ENCODE measurements around the gene ZNF672. TPM values are rescaled to one million over a fixed set of nuclear protein-coding genes. Genes with fewer than 3 reads are reported as not detected.
"Not testable (repeated sequence)": the region's sequence is repeated elsewhere in the genome, so short reads cannot be mapped to it uniquely, and the experiment has no call there.

ZNF672 gene
- total RNA-seq, result 21.1 and 24.1 TPM in 2 replicates
- long read RNA-seq, partial matches to known transcripts, result 1 of 4 reads
- long read RNA-seq, other reads (novel, unspliced or antisense), result 1 of 4 reads

DNA sequence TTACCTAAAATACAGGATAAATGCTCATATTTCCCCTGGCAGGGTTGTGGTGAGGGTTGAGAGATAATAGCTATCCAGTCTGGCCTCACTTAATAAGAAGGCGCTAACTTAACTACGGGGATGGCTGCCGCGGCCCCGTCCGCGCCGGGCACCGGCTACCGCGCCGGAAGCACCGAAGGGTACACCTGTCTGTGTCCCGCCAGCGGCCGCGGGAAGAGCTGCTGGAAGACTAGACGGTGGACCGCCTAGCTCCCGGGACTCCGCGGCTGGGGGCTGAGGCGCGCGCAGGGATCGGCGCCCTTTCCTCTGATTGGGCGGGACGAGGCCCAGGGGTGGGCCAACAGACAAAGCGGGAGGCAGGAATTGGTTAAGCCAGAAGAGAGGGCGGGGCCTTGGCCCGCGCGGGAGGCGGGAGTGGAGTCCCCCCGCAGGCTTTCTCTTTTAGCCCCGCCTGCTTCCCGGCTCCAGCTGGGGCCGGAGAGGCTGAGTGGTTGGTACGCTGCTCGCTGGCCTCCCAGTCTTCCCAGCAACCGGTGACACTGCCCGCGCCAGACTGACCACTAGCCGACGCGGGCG, at the start of gene ZNF672:
Gene ZNF672, plus strand, starts transcription at position 444 of the 576 bp plus-strand sequence. CDS start 9,051 bp downstream, outside the sequence.
- peak; percentile 99 for DNase-seq (ENCODE audit: extremely low spot score, unreplicated experiment)
- Mint-ChIP-seq H3K4me1 (ENCODE audit: unreplicated experiment) (peaks cover 17% of the 10 kb centered on the region), H3K9me3 (ENCODE audit: unreplicated experiment) (no peaks in the 10 kb centered on the region), H3K27ac (ENCODE audit: unreplicated experiment) (peak within 1 kb of the TSS; percentile 98), H3K27me3 (ENCODE audit: unreplicated experiment) (no peaks in the 10 kb centered on the region), H3K4me3 (ENCODE audit: unreplicated experiment) (no peak within 1 kb of the TSS), H3K36me3 (ENCODE audit: unreplicated experiment) (no peaks in the 10 kb centered on the region)
- no peak for TF ChIP-seq CTCF (IDR thresholded peaks at IDR 0.05)

GRCh38 chr1:248788327-248788726, 49.7 kb upstream of the ZNF672 start:
- H3K9me3 Mint-ChIP-seq (ENCODE audit: unreplicated experiment), result peaks cover 3% of the 10 kb centered on the region
- no peak for TF ChIP-seq CTCF (IDR thresholded peaks at IDR 0.05)
- no peaks in the 10 kb centered on the region for H3K4me1 Mint-ChIP-seq (ENCODE audit: unreplicated experiment)
- DNase-seq (ENCODE audit: extremely low spot score, unreplicated experiment), result peak; percentile 51
- no peaks in the 10 kb centered on the region for H3K27me3 Mint-ChIP-seq (ENCODE audit: unreplicated experiment)
- H3K36me3 Mint-ChIP-seq (ENCODE audit: unreplicated experiment), result no peaks in the 10 kb centered on the region
- H3K27ac Mint-ChIP-seq (ENCODE audit: unreplicated experiment), result no peak overlapping the region
- H3K4me3 Mint-ChIP-seq (ENCODE audit: unreplicated experiment), result no peak overlapping the region

DNA sequence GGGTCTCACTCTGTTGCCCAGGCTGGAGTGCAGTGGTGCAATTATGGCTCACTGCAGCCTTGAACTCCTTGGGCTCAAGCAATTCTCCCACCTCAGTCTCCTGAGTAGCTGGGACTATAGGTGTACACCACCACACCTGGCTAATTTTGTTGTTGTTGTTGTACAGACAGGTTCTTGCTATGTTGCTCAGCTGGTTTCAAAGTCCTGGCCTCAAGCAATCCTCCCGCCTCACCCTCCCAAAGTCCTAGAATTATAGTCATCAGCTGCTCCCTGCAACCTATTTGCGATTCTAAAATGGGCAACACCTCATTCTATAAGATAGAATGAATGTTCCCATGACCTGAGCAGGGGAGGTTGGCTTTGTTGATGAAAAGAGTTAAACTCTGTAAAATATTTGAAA, 48.7 kb upstream of the ZNF672 start:
- H3K4me3 Mint-ChIP-seq (ENCODE audit: unreplicated experiment); H3K9me3 Mint-ChIP-seq (ENCODE audit: unreplicated experiment); H3K27me3 Mint-ChIP-seq (ENCODE audit: unreplicated experiment); H3K36me3 Mint-ChIP-seq (ENCODE audit: unreplicated experiment); H3K27ac Mint-ChIP-seq (ENCODE audit: unreplicated experiment); H3K4me1 Mint-ChIP-seq (ENCODE audit: unreplicated experiment): not testable (repeated sequence)
- DNase-seq (ENCODE audit: extremely low spot score, unreplicated experiment), result peak; percentile 40

- no peak for DNase-seq (ENCODE audit: extremely low spot score, unreplicated experiment)
- Mint-ChIP-seq H3K27ac (ENCODE audit: unreplicated experiment) (no peak overlapping the region), H3K4me3 (ENCODE audit: unreplicated experiment) (no peak overlapping the region), H3K27me3 (ENCODE audit: unreplicated experiment) (no peaks in the 10 kb centered on the region), H3K4me1 (ENCODE audit: unreplicated experiment) (no peaks in the 10 kb centered on the region), H3K36me3 (ENCODE audit: unreplicated experiment) (no peaks in the 10 kb centered on the region), H3K9me3 (ENCODE audit: unreplicated experiment) (peaks cover 6% of the 10 kb centered on the region)
- no peak for TF ChIP-seq CTCF (IDR thresholded peaks at IDR 0.05)
Observed at GRCh38 chr1:248790456-248790855, 47.6 kb upstream of the ZNF672 start.

- H3K4me1 Mint-ChIP-seq (ENCODE audit: unreplicated experiment), result no peaks in the 10 kb centered on the region
- no peak overlapping the region for H3K27ac Mint-ChIP-seq (ENCODE audit: unreplicated experiment)
- no peak for TF ChIP-seq CTCF (IDR thresholded peaks at IDR 0.05)
- no peaks in the 10 kb centered on the region for H3K36me3 Mint-ChIP-seq (ENCODE audit: unreplicated experiment)
- H3K4me3 Mint-ChIP-seq (ENCODE audit: unreplicated experiment), result no peak overlapping the region
- peaks cover 6% of the 10 kb centered on the region for H3K9me3 Mint-ChIP-seq (ENCODE audit: unreplicated experiment)
- peak; percentile 53 for DNase-seq (ENCODE audit: extremely low spot score, unreplicated experiment)
- H3K27me3 Mint-ChIP-seq (ENCODE audit: unreplicated experiment), result no peaks in the 10 kb centered on the region
Observed at GRCh38 chr1:248791010-248791409, 47.0 kb upstream of the ZNF672 start.

Data from osteocyte (in vitro differentiated cells).